DND-41 (cell line): Measurements from ENCODE around the gene C9orf78.

ENCODE experiments used
- EZH2 ChIP-seq: IDR thresholded peaks from 3 replicates; pipeline ENCODE4 v1.6.1; 2012; ENCODE audit warnings: borderline replicate concordance, low read depth, mild to moderate bottlenecking, moderate library complexity, low read length, inconsistent platforms; ENCODE audit not compliant: severe bottlenecking
- TF ChIP-seq, protein P1 (sequence below): IDR thresholded peaks from 2 replicates; pipeline ENCODE4 v1.5.1; 2012; ENCODE audit warnings: borderline replicate concordance, low read length, moderate library complexity, mild to moderate bottlenecking; ENCODE audit not compliant: poor library complexity, severe bottlenecking; ENCODE audit errors: extremely low read depth

DNA sequence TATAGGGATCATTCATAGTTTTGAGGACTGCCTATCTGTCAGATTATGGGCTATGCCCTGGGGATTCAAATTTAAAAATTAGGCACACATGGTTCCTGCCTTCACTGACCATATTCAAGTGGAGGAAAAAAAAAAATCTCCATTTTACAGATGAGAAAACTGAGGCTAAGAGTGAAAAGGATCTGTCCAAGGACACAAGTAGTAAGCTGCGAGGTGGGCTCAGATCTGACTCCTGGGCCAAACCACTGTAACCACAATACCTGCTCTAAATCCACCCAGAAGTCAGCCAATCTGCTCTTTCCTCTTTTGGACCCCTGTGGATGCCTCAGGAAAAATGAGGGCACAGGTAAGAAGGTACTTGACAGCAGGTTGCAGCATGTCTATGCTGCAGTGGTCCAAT, 8.3 kb downstream of the C9orf78 start:
- TF ChIP-seq, protein P1, sequence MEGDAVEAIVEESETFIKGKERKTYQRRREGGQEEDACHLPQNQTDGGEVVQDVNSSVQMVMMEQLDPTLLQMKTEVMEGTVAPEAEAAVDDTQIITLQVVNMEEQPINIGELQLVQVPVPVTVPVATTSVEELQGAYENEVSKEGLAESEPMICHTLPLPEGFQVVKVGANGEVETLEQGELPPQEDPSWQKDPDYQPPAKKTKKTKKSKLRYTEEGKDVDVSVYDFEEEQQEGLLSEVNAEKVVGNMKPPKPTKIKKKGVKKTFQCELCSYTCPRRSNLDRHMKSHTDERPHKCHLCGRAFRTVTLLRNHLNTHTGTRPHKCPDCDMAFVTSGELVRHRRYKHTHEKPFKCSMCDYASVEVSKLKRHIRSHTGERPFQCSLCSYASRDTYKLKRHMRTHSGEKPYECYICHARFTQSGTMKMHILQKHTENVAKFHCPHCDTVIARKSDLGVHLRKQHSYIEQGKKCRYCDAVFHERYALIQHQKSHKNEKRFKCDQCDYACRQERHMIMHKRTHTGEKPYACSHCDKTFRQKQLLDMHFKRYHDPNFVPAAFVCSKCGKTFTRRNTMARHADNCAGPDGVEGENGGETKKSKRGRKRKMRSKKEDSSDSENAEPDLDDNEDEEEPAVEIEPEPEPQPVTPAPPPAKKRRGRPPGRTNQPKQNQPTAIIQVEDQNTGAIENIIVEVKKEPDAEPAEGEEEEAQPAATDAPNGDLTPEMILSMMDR, result no peak
- no peak for TF ChIP-seq EZH2
